ENCODE measurements around the gene FGD3. TPM values are rescaled to one million over a fixed set of nuclear protein-coding genes. Genes with fewer than 3 reads are reported as not detected.

FGD3 gene
- total and polyA plus RNA-seq, 2 of the 8 experiments (the other 6 are each of a cell fraction or from before 2014, with no cell fraction given) = 1.4 to 1.9 TPM

GRCh38 chr9:93065135-93065720 is 117.9 kb downstream of the FGD3 start:
- H2BK120ac ChIP-seq (replicated peaks; ENCODE audit: low read depth, low read length) = no peak overlapping the region
- TF ChIP-seq SIN3A (conservative IDR thresholded peaks at IDR 0.05 in 1 of 2, IDR thresholded peaks at IDR 0.05 in 1 of 2; ENCODE audit: low read depth in 1 of 2, low read length in 2 of 2) (no peak), NRF1 (IDR thresholded peaks at IDR 0.05; ENCODE audit: low read depth, low read length) (no peak), E2F6 (IDR thresholded peaks at IDR 0.05) (no peak), HDAC6 (IDR thresholded peaks at IDR 0.05; ENCODE audit: low read depth, low read length) (no peak), BRCA1 (IDR thresholded peaks at IDR 0.05; ENCODE audit: low read depth, low read length) (no peak), RNF2 (IDR thresholded peaks at IDR 0.05; ENCODE audit: borderline replicate concordance, low read depth, low read length, missing control alignments, poor library complexity, severe bottlenecking) (no peak), MAFK (IDR thresholded peaks at IDR 0.05; ENCODE audit: low read depth, low read length) (no peak), EGR1 (IDR thresholded peaks at IDR 0.05; ENCODE audit: borderline replicate concordance, low read depth, low read length) (no peak), SRF (IDR thresholded peaks at IDR 0.05; ENCODE audit: low read depth, low read length) (no peak), SAP30 (IDR thresholded peaks at IDR 0.05; ENCODE audit: insufficient read depth, insufficient replicate concordance, low read length) (no peak)
- no peak overlapping the region for H4K91ac ChIP-seq (replicated peaks; ENCODE audit: insufficient read length, low read length)
- no peaks in the 10 kb centered on the region for H3K9me3 ChIP-seq (ENCODE audit: insufficient read depth in 2 of 2, low read depth in 1 of 2, low read length in 1 of 2)
- H3K4me1 ChIP-seq (replicated peaks in 1 of 4; ENCODE audit: control insufficient read depth in 3 of 4, insufficient read depth in 4 of 4, low read length in 3 of 4) = peaks cover 0 to 11% (median 5%) of the 10 kb centered on the region in 4 experiments; a peak in 6 of 7 replicates
- no peak overlapping the region for H3K4ac ChIP-seq (replicated peaks; ENCODE audit: insufficient read length, low read depth, low read length)
- WGBS, 2 experiments (ENCODE audit: extremely low coverage in 1 of 2, insufficient coverage in 1 of 2, insufficient read length in 1 of 2, insufficient replicate concordance in 2 of 2, low coverage in 1 of 2, low lambda C conversion rate in 2 of 2, missing lambda C conversion rate in 1 of 2) = 93% methylated on average over 15 of the region's 15 CpGs; no CpG with 5 or more reads in 1 of the 2 experiments
- CTCF ChIA-PET (ENCODE audit: partially characterized antibody) = interaction anchor here (0.7 to 1.6 kb wide), 6 partner anchors 13 to 109 kb away, joined by 3 to 7 read pairs (median 4); no protein-coding TSS in a partner anchor
- POLR2A ChIA-PET (ENCODE audit: partially characterized antibody) = interaction anchor here (1.3 kb wide), 1 partner anchor 26 kb away, joined by 3 read pairs; no protein-coding TSS in a partner anchor
- H3K9ac ChIP-seq (replicated peaks in 1 of 4; ENCODE audit: extremely low read depth in 1 of 4, low read depth in 3 of 4, low read length in 3 of 4) = no peak overlapping the region
- DNase-seq (ENCODE audit: low read depth in 1 of 2, low spot score in 2 of 2) (no peak), FAIRE-seq (no peak)
- no peak overlapping the region for H2AFZ ChIP-seq (ENCODE audit: low read length)
- no peak overlapping the region for H4K5ac ChIP-seq (ENCODE audit: insufficient read length, low read depth, low read length)
- no peak overlapping the region for H2BK5ac ChIP-seq (ENCODE audit: low read depth, low read length)
- no peak overlapping the region for H2AK5ac ChIP-seq (ENCODE audit: low read depth, low read length)
- H3K27me3 ChIP-seq (replicated peaks in 1 of 4; ENCODE audit: control insufficient read depth in 3 of 4, extremely low read depth in 1 of 4, insufficient read depth in 3 of 4, low read length in 3 of 4) = no peaks in the 10 kb centered on the region
- H2BK20ac ChIP-seq (ENCODE audit: low read length) = no peak overlapping the region
- no peak overlapping the region for H2BK12ac ChIP-seq (ENCODE audit: low read depth, low read length)
- no peaks in the 10 kb centered on the region for H4K20me1 ChIP-seq (replicated peaks in 1 of 2; ENCODE audit: control insufficient read depth in 1 of 2, insufficient read depth in 2 of 2, low read length in 2 of 2)
- peaks cover under 1% of the 10 kb centered on the region; the same call in 1 of the 2 replicates for H3K79me1 ChIP-seq (ENCODE audit: low read depth, low read length)
- H3K4me3 ChIP-seq (ENCODE audit: extremely low read depth in 1 of 4, insufficient read depth in 2 of 4, low read depth in 3 of 4, low read length in 4 of 4) = no peak overlapping the region
- no peak overlapping the region for H3K4me2 ChIP-seq (ENCODE audit: insufficient read depth in 1 of 2, low read depth in 2 of 2, low read length in 2 of 2)
- H3K23me2 ChIP-seq (ENCODE audit: low read depth, low read length) = no peaks in the 10 kb centered on the region
- no peak overlapping the region for H4K8ac ChIP-seq (ENCODE audit: extremely low read depth, insufficient read depth, low read length)
- no peak overlapping the region for H3K23ac ChIP-seq (ENCODE audit: insufficient read length)
- no peaks in the 10 kb centered on the region for H3K36me3 ChIP-seq (ENCODE audit: control insufficient read depth in 2 of 4, insufficient read depth in 4 of 4, low read length in 3 of 4)
- H3K18ac ChIP-seq (ENCODE audit: extremely low read depth, low read length) = no peak overlapping the region
- H3K14ac ChIP-seq (ENCODE audit: insufficient read length) = no peak overlapping the region
- no peak overlapping the region for H2BK15ac ChIP-seq (ENCODE audit: low read length)
- no peaks in the 10 kb centered on the region for H3K79me2 ChIP-seq (ENCODE audit: control insufficient read depth in 1 of 2, insufficient read depth in 2 of 2, low read length in 2 of 2)
- H3K56ac ChIP-seq (replicated peaks; ENCODE audit: insufficient read length, low read depth, low read length) = no peak overlapping the region
- H3K27ac ChIP-seq (ENCODE audit: low read depth, low read length) = no peak overlapping the region

Measured in H1 (cell line).